H9 (cell line): ENCODE measurements around the gene NUPR1. TPM values are rescaled to one million over a fixed set of nuclear protein-coding genes. Genes with fewer than 3 reads are reported as not detected.

Experiments used
- DNase-seq: peaks from one replicate; pipeline ENCODE4 v3.0.0-alpha.2; 2017
- H2AFZ ChIP-seq: one replicate; pipeline ENCODE4 v1.6.1; 2013; ENCODE audit warnings: mild to moderate bottlenecking, low read length, control low read depth, moderate library complexity
- H2AK5ac ChIP-seq: 2 replicates; pipeline ENCODE4 v1.6.1; 2013; ENCODE audit warnings: low read length, control low read depth, mixed read lengths; ENCODE audit not compliant: insufficient read length
- H2BK120ac ChIP-seq: one replicate; pipeline ENCODE4 v1.6.1; 2013; ENCODE audit warnings: low read depth, mild to moderate bottlenecking, low read length, control low read depth, inconsistent platforms; ENCODE audit not compliant: poor library complexity, severe bottlenecking
- H2BK12ac ChIP-seq: 2 replicates; pipeline ENCODE4 v1.6.1; 2013; ENCODE audit warnings: low read length, control low read depth, mixed read lengths, low read depth; ENCODE audit not compliant: insufficient read length
- H2BK15ac ChIP-seq: 2 replicates; pipeline ENCODE4 v1.6.1; 2013; ENCODE audit warnings: low read depth, low read length, control low read depth
- H2BK20ac ChIP-seq: one replicate; pipeline ENCODE4 v1.6.1; 2013; ENCODE audit warnings: low read depth, mild to moderate bottlenecking, low read length, control low read depth, inconsistent platforms; ENCODE audit not compliant: poor library complexity, severe bottlenecking
- H2BK5ac ChIP-seq: 2 replicates; pipeline ENCODE4 v1.6.1; 2013; ENCODE audit warnings: low read length, control low read depth, mixed read lengths; ENCODE audit not compliant: insufficient read length
- H3K14ac ChIP-seq: 2 replicates; pipeline ENCODE4 v1.6.1; 2013; ENCODE audit warnings: low read length, control low read depth; ENCODE audit not compliant: insufficient read depth
- H3K18ac ChIP-seq: 2 replicates; pipeline ENCODE4 v1.6.1; 2013; ENCODE audit warnings: low read depth, mild to moderate bottlenecking, mixed read lengths, low read length, control low read depth; ENCODE audit not compliant: insufficient read length
- H3K23ac ChIP-seq: 2 replicates; pipeline ENCODE4 v1.6.1; 2013; ENCODE audit warnings: low read length, control low read depth, mixed read lengths, low read depth; ENCODE audit not compliant: insufficient read length
- H3K23me2 ChIP-seq: 2 replicates; pipeline ENCODE4 v1.6.1; 2013; ENCODE audit warnings: low read depth, mild to moderate bottlenecking, mixed read lengths, low read length, control low read depth; ENCODE audit not compliant: insufficient read length, poor library complexity, severe bottlenecking
- H3K27ac ChIP-seq: 2 replicates; pipeline ENCODE4 v1.5.1; 2013; ENCODE audit warnings: low read length, control low read depth, mixed read lengths, low read depth; ENCODE audit not compliant: insufficient read length
- H3K27me3 ChIP-seq: 2 replicates; pipeline ENCODE4 v1.6.1; 2013; ENCODE audit warnings: low read length, control low read depth, inconsistent platforms; ENCODE audit not compliant: insufficient read depth
- H3K4ac ChIP-seq: 2 replicates; pipeline ENCODE4 v1.6.1; 2013; ENCODE audit warnings: low read depth, mild to moderate bottlenecking, control low read depth, inconsistent platforms, low read length, moderate library complexity
- H3K4me1 ChIP-seq: 2 replicates; pipeline ENCODE4 v1.6.1; 2013; ENCODE audit warnings: low read length, control low read depth, inconsistent platforms; ENCODE audit not compliant: insufficient read depth
- H3K4me2 ChIP-seq: 2 replicates; pipeline ENCODE4 v1.6.1; 2013; ENCODE audit warnings: low read length, control low read depth, mixed read lengths; ENCODE audit not compliant: insufficient read length, insufficient read depth
- H3K56ac ChIP-seq: 2 replicates; pipeline ENCODE4 v1.6.1; 2013; ENCODE audit warnings: low read depth, mild to moderate bottlenecking, mixed read lengths, low read length, control low read depth; ENCODE audit not compliant: insufficient read length
- H3K79me1 ChIP-seq: 2 replicates; pipeline ENCODE4 v1.6.1; 2013; ENCODE audit warnings: low read depth, mild to moderate bottlenecking, moderate library complexity, low read length, control low read depth, inconsistent platforms; ENCODE audit not compliant: insufficient read depth, poor library complexity, severe bottlenecking
- H3K79me2 ChIP-seq: 2 replicates; pipeline ENCODE4 v1.6.1; 2013; ENCODE audit warnings: low read length, control low read depth, inconsistent platforms; ENCODE audit not compliant: insufficient read depth
- H3K9ac ChIP-seq: 2 replicates; pipeline ENCODE4 v1.6.1; 2013; ENCODE audit warnings: low read length, control low read depth, mixed read lengths; ENCODE audit not compliant: insufficient read length; ENCODE audit errors: extremely low read depth
- H3K9me3 ChIP-seq: one replicate; pipeline ENCODE4 v1.6.1; 2013; ENCODE audit warnings: low read depth, low read length, inconsistent platforms; ENCODE audit not compliant: control insufficient read depth
- H3T11ph ChIP-seq: one replicate; pipeline ENCODE4 v1.6.1; 2013; ENCODE audit warnings: mild to moderate bottlenecking, low read length, control low read depth, inconsistent platforms
- H4K20me1 ChIP-seq: one replicate; pipeline ENCODE4 v1.6.1; 2013; ENCODE audit not compliant: control insufficient read depth, insufficient read length, insufficient read depth
- H4K5ac ChIP-seq: 2 replicates; pipeline ENCODE4 v1.6.1; 2013; ENCODE audit warnings: low read depth, mild to moderate bottlenecking, mixed read lengths, low read length, control low read depth; ENCODE audit not compliant: insufficient read length
- H4K8ac ChIP-seq: replicated peaks from 2 replicates; pipeline ENCODE4 v1.6.1; 2013; ENCODE audit warnings: low read length, control low read depth, mixed read lengths, low read depth; ENCODE audit not compliant: insufficient read length
- H4K91ac ChIP-seq: 2 replicates; pipeline ENCODE4 v1.6.1; 2013; ENCODE audit warnings: low read depth, mild to moderate bottlenecking, moderate library complexity, mixed read lengths, low read length, control low read depth; ENCODE audit not compliant: insufficient read length
- H3K27ac Mint-ChIP-seq, 3 experiments: 2 replicates in 2 of 3; 3 replicates in 1 of 3; pipeline ENCODE4 v1.8.0; 2020 to 2021; ENCODE audit warnings: mixed read lengths in 3 of 3, mild to moderate bottlenecking in 1 of 3, moderate library complexity in 1 of 3
- H3K27me3 Mint-ChIP-seq: 2 replicates; pipeline ENCODE4 v1.8.0; 2021; ENCODE audit warnings: low read depth, mild to moderate bottlenecking, moderate library complexity, mixed read lengths
- H3K36me3 Mint-ChIP-seq, 3 experiments: 2 replicates in 2 of 3; 3 replicates in 1 of 3; pipeline ENCODE4 v1.8.0; 2020 to 2021; ENCODE audit warnings: low read depth in 3 of 3, mixed read lengths in 3 of 3; ENCODE audit not compliant: insufficient read depth in 1 of 3
- H3K4me1 Mint-ChIP-seq, 2 experiments: 2 replicates each; pipeline ENCODE4 v1.8.0; 2020; ENCODE audit warnings: mixed read lengths in 2 of 2
- H3K4me3 Mint-ChIP-seq, 2 experiments: 2 replicates in 1 of 2; 3 replicates in 1 of 2; pipeline ENCODE4 v1.8.0; 2020 to 2021; ENCODE audit warnings: mild to moderate bottlenecking in 2 of 2, mixed read lengths in 2 of 2, moderate library complexity in 1 of 2
- H3K9me3 Mint-ChIP-seq, 2 experiments: 2 replicates in 1 of 2; 3 replicates in 1 of 2; pipeline ENCODE4 v1.8.0; 2020; ENCODE audit warnings: mild to moderate bottlenecking in 2 of 2, mixed read lengths in 2 of 2, moderate library complexity in 1 of 2
- whole genome bisulfite sequencing: extraction: QIAGEN DNeasy Blood & Tissue Kit; methylation state at CpG from one replicate; pipeline ENCODE4 v1.1.7; 2013; ENCODE audit warnings: missing lambda C conversion rate, low lambda C conversion rate, mixed read lengths; ENCODE audit not compliant: insufficient read length; ENCODE audit errors: extremely low coverage; 5-methylcytosine and 5-hydroxymethylcytosine counted together
- total RNA-seq: library from RNA; stranded (reverse); gene quantifications from 2 replicates; pipeline ENCODE4 v1.2.1, GENCODE V29; 2021
- TF ChIP-seq, protein P1 (sequence below): fragments of 200-600 bp; sonication (generic); conservative IDR thresholded peaks from 3 replicates; pipeline ENCODE4 v1.8.0; 2021; ENCODE audit warnings: antibody characterized with exemption, mild to moderate bottlenecking

NUPR1 gene
- total RNA-seq, 1 experiment from 2014 or later, result 0.35 TPM

- no peaks in the 10 kb centered on the region for H3K27me3 ChIP-seq
- no peak overlapping the region for H2BK120ac ChIP-seq
- H3K27ac Mint-ChIP-seq, result peak overlapping the region in 2 of 3 experiments; percentile 26 to 76; a peak in 4 of 7 replicates
- H4K91ac ChIP-seq, result no peak overlapping the region
- H4K5ac ChIP-seq, result no peak overlapping the region
- H2AK5ac ChIP-seq, result no peak overlapping the region
- H3K18ac ChIP-seq, result peak overlapping the region; percentile 1
- H4K20me1 ChIP-seq, result no peaks in the 10 kb centered on the region
- H3K4me2 ChIP-seq, result no peak overlapping the region
- H3K9me3 ChIP-seq, result no peaks in the 10 kb centered on the region
- no peak overlapping the region for H2BK12ac ChIP-seq
- H3K27me3 Mint-ChIP-seq, result no peaks in the 10 kb centered on the region; the same call in 1 of the 2 replicates
- H3K23ac ChIP-seq, result no peak overlapping the region
- no peak overlapping the region for H2BK20ac ChIP-seq
- H2AFZ ChIP-seq, result no peak overlapping the region
- H3K9me3 Mint-ChIP-seq, result peaks cover 0 to under 1% of the 10 kb centered on the region in 2 experiments; a peak in 1 of 5 replicates
- no peaks in the 10 kb centered on the region for H3K79me1 ChIP-seq
- no peak overlapping the region for H4K8ac ChIP-seq
- H3K4ac ChIP-seq, result no peak overlapping the region
- no peak overlapping the region for H3K56ac ChIP-seq
- WGBS, result no CpG with 5 or more reads among the region's 15 CpGs
- H3T11ph ChIP-seq, result no peak overlapping the region
- H3K4me1 Mint-ChIP-seq, result peaks cover 27 to 28% of the 10 kb centered on the region in 2 experiments
- TF ChIP-seq, protein P1, sequence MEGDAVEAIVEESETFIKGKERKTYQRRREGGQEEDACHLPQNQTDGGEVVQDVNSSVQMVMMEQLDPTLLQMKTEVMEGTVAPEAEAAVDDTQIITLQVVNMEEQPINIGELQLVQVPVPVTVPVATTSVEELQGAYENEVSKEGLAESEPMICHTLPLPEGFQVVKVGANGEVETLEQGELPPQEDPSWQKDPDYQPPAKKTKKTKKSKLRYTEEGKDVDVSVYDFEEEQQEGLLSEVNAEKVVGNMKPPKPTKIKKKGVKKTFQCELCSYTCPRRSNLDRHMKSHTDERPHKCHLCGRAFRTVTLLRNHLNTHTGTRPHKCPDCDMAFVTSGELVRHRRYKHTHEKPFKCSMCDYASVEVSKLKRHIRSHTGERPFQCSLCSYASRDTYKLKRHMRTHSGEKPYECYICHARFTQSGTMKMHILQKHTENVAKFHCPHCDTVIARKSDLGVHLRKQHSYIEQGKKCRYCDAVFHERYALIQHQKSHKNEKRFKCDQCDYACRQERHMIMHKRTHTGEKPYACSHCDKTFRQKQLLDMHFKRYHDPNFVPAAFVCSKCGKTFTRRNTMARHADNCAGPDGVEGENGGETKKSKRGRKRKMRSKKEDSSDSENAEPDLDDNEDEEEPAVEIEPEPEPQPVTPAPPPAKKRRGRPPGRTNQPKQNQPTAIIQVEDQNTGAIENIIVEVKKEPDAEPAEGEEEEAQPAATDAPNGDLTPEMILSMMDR, result no peak
- no peaks in the 10 kb centered on the region for H3K79me2 ChIP-seq
- H2BK5ac ChIP-seq, result no peak overlapping the region
- no peaks in the 10 kb centered on the region; the same call in 1 of the 2 replicates for H3K4me1 ChIP-seq
- peaks cover 0 to 3% (median 2%) of the 10 kb centered on the region in 3 experiments; a peak in 4 of 7 replicates for H3K36me3 Mint-ChIP-seq
- H3K23me2 ChIP-seq, result no peaks in the 10 kb centered on the region
- no peak overlapping the region for H3K9ac ChIP-seq
- H2BK15ac ChIP-seq, result no peak overlapping the region
- H3K4me3 Mint-ChIP-seq, result no peak overlapping the region
- H3K14ac ChIP-seq, result no peak overlapping the region; the same call in 1 of the 2 replicates
- no peak for DNase-seq
- H3K27ac ChIP-seq, result no peak overlapping the region
These were observed 34.1 kb upstream of the NUPR1 start for GRCh38 chr16:28572696-28573510.
